Adipose tissue (tissue), 3 donors: ENCODE measurements around the gene TBCK. TPM values are rescaled to one million over a fixed set of nuclear protein-coding genes. Genes with fewer than 3 reads are reported as not detected.
A peak's percentile ranks its signal among the peaks of the same experiment; 100 is the strongest.
"Not testable (repeated sequence)": the region's sequence is repeated elsewhere in the genome, so short reads cannot be mapped to it uniquely, and the experiment has no call there.

ENCODE experiments used
- H3K27ac ChIP-seq: one replicate; pipeline ENCODE4 v1.5.1; 2013; ENCODE audit warnings: low read depth, low read length
- WGBS, 3 donors: extraction: QIAGEN DNeasy Blood & Tissue Kit; methylation state at CpG; one replicate each; pipeline ENCODE4 v1.1.7; 2013; 5-methylcytosine and 5-hydroxymethylcytosine counted together
- polyA plus RNA-seq, 3 donors: library from polyadenylated mRNA; stranded (reverse); fragments of 200-250 nt; gene quantifications; one replicate each; pipeline ENCODE4 v1.2.3, GENCODE V29; 2013
- donor health status: healthy with polysubstance abuse.
- donor health status: Bipolar disorder and iron deficiency.
- donor health status: healthy.

TBCK gene
- polyA plus RNA-seq, 3 donors, result 6.4 to 14.2 (median 9.2) TPM

GRCh38 chr4:106329041-106329618, 13.1 kb upstream of the TBCK start:
- H3K27ac ChIP-seq, result no peak overlapping the region
- 15 to 35% (median 31%) methylated on average over 1 of the region's 1 CpG for WGBS, 3 donors

GRCh38 chr4:106325800-106326199, 9.8 kb upstream of the TBCK start:
- H3K27ac ChIP-seq, result no peak overlapping the region

- H3K27ac ChIP-seq, result no peak overlapping the region
Measured at GRCh38 chr4:106323119-106323518, 7.1 kb upstream of the TBCK start.

GRCh38 chr4:106321814-106322213, 5.8 kb upstream of the TBCK start:
- 54 to 79% (median 68%) methylated on average over 6 of the region's 6 CpGs for WGBS, 3 donors
- H3K27ac ChIP-seq, result not testable (repeated sequence)

DNA sequence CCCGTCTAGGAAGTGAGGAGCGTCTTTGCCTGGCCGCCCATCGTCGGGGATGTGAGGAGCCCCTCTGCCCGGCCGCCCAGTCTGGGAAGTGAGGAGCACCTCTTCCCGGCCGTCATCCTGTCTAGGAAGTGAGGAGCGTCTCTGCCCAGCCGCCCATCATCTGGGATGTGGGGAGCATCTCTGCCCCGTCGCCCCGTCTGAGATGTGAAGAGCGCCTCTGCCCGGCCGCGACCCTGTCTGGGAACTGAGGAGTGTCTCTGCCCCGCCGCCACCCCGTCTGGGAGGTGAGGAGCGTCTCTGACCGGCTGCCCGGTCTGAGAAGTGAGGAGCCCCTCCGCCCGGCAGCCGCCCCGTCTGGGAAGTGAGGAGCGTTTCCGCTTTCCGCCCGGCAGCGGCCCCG, 5.2 kb upstream of the TBCK start:
- WGBS, 3 donors, result 97 to 98% (median 98%) methylated on average over 32 to 34 of the region's 34 CpGs
- not testable (repeated sequence) for H3K27ac ChIP-seq

DNA sequence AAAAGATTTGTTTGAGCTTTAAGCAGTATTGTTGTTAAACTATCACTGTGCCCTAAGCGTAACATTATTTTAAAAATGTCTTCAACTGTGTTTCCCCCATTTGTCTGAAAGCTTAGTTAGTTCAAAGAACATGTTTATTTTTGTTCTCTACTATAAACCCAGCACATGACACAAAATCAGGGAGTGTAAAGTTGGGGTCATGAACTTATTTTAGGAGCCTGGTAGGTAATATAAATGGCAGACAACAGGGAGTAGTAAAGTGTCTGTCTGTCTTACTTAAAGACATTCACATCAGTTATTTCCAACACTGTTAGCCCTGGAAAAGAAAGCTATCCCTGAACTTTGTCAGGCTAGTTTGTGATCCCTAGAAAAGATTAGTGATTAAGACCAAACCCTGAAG, 4.2 kb upstream of the TBCK start:
- WGBS, 3 donors, result 98 to 100% (median 99%) methylated on average over 1 of the region's 1 CpG
- H3K27ac ChIP-seq, result no peak overlapping the region

DNA sequence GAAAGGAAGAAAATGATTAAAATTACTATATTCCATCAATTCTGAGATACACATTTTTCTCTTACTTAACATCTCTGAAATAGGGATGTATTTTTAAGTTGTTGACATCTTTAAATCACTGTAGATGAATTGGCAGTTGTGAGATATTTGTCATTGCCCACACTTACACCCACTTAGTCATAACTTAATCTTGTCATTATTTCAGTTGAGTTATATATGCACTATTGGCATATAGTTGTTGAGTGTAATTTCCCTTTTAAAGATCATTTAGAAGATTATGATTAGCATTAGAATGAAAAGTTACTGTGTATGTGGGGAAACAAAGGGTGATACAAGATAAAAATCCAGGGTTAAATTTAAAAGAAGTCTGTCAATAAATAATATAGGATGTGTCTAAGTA, 2.5 kb upstream of the TBCK start:
- H3K27ac ChIP-seq, result no peak overlapping the region

GRCh38 chr4:106317815-106318214, 1.8 kb upstream of the TBCK start:
- no peak overlapping the region for H3K27ac ChIP-seq
- 69 to 91% (median 83%) methylated on average over 1 of the region's 1 CpG for WGBS, 3 donors

- H3K27ac ChIP-seq, result peak overlapping the region; percentile 30
- 2 to 4% (median 4%) methylated on average over 13 of the region's 13 CpGs for WGBS, 3 donors
Measured at GRCh38 chr4:106316773-106317409, 882 bp upstream of the TBCK start.

DNA sequence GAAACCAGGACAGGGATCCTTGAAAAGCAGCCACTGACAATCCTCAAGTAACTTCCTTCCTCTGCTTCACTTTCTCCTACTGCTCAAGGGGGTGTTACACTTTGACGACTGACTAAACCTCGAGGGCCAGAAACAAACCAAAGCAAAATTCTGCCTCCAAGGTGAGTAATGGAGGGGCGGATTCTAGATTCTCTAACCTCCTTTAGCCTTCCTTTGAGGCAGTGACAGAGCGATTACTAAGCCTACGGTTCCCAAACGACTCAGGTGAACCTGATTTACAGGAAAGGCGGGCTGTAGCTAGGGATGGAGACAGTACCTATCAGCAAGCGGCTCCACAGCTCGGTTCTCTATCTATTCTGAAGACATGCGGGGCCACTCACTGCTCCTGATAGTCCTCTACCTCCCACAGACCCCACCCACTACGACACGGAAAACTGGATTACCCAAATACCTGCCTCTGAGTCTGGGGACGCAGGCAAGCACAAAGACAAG, 487 bp downstream of the TBCK start:
- 0 to 1% (median 0%) methylated on average over 13 of the region's 13 CpGs for WGBS, 3 donors
- H3K27ac ChIP-seq, result peak overlapping the region; percentile 30

- WGBS, 3 donors, result 20 to 42% (median 37%) methylated on average over 6 of the region's 6 CpGs
- no peak overlapping the region for H3K27ac ChIP-seq
Measured at GRCh38 chr4:106314960-106315359, 1.0 kb downstream of the TBCK start.

- H3K27ac ChIP-seq, result no peak overlapping the region
- WGBS, 3 donors, result 84 to 90% (median 88%) methylated on average over 3 of the region's 3 CpGs
Measured at GRCh38 chr4:106312997-106313522, 2.9 kb downstream of the TBCK start.

- 68 to 91% (median 70%) methylated on average over 1 of the region's 1 CpG for WGBS, 3 donors
- H3K27ac ChIP-seq, result no peak overlapping the region
Measured at GRCh38 chr4:106312377-106312776, 3.6 kb downstream of the TBCK start.

- H3K27ac ChIP-seq, result no peak overlapping the region
Measured at GRCh38 chr4:106306561-106306960, 9.4 kb downstream of the TBCK start.

DNA sequence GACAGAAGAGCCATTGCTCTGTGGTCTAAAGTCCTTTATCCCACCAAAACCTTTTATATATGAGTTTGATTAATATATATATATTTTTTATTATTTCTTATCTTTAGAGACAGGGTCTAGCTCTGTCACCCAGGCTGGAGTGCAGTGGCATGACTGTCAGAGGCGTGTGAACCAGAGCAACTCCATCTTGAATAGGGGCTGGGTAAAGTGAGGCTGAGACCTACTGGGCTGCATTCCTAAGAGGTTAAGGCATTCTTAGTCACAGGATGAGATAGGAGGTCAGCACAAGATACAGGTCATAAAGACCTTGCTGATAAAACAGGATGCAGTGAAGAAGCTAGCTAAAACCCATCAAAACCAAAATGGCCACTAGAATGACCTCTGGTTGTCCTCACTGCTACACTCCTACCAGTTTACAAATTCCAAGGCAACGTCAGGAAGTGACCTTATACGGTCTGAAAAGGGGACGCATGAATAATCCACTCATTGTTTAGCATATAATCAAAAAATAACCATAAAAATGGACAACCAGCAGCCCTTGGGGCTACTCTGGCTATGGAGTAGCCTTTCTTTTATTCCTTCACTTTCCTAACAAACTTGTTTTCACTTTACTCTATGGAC, 10.5 kb downstream of the TBCK start:
- no peak overlapping the region for H3K27ac ChIP-seq
- 90 to 92% (median 90%) methylated on average over 4 of the region's 4 CpGs for WGBS, 3 donors

DNA sequence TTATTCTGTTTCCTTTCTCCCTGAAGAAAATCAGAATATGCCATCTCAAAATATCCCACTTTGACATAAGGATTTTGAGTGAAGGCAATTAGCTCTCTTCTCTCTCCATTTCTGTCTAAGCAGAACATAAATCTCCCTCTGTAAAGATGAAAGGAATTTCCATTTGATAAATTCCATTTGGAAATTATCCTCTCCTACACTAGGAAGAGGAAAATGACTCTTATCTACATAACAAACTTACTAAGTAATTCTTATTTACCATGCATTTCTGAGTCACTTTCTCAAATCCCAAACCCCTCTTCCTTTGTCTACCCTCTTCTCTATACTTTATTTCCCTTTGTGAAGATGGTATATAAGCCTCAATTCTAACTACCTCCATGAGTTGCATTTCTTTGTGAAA, 11.4 kb downstream of the TBCK start:
- H3K27ac ChIP-seq, result no peak overlapping the region

GRCh38 chr4:106303548-106304281, 12.3 kb downstream of the TBCK start:
- WGBS, 3 donors, result 89 to 95% (median 94%) methylated on average over 3 of the region's 3 CpGs
- no peak overlapping the region for H3K27ac ChIP-seq

DNA sequence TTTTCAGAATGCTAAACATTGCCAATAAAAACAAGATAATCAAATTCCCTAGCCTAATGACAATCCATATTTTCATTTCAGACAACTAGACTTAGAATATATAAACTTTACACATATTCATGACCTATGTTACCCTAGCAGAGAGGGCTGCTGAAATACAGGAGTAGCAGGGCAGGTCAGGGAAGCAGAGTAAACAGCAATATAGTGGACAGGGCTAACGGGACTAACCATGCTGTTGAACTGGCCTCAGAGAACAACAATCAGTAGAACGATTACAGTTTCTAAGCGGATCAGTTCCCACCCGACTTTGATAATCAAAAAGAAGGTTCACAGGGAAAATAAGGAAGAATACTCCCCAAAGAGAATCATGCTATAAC, 14.0 kb downstream of the TBCK start:
- 89 to 95% (median 91%) methylated on average over 4 of the region's 4 CpGs for WGBS, 3 donors
- no peak overlapping the region for H3K27ac ChIP-seq

GRCh38 chr4:106301393-106302061, 14.5 kb downstream of the TBCK start:
- 85 to 89% (median 85%) methylated on average over 2 of the region's 2 CpGs for WGBS, 3 donors
- no peak overlapping the region for H3K27ac ChIP-seq
